GM18861 (cell line): Measurements from ENCODE around the gene CERS4.

Experiments
- ATAC-seq: cut with Tn5 transposase; IDR thresholded peaks from one replicate; pipeline ENCODE4 v1.9.1; 2021; ENCODE audit not compliant: unreplicated experiment

CERS4 gene

GRCh38 chr19:8311461-8312260, 102.5 kb downstream of the CERS4 start:
- no peak for ATAC-seq
